Testis (tissue), 3 donors: ENCODE results near the gene ARF1. TPM values are rescaled to one million over a fixed set of nuclear protein-coding genes. Genes with fewer than 3 reads are reported as not detected.

ENCODE experiments used
- DNase-seq: peaks from one replicate; pipeline ENCODE4 v3.0.0-alpha.2; 2019
- H3K27ac ChIP-seq, 2 donors: fragments of 200-600 bp; sonication (generic); one replicate each; pipeline ENCODE4 v1.5.1; 2019
- H3K27me3 ChIP-seq: fragments of 200-600 bp; sonication (generic); one replicate; pipeline ENCODE4 v1.5.1; 2019
- H3K36me3 ChIP-seq: fragments of 200-600 bp; sonication (generic); one replicate; pipeline ENCODE4 v1.5.1; 2017; ENCODE audit warnings: low read depth; ENCODE audit errors: missing control alignments
- H3K4me1 ChIP-seq: fragments of 200-600 bp; sonication (generic); one replicate; pipeline ENCODE4 v1.5.1; 2019
- H3K4me3 ChIP-seq, 2 donors: fragments of 200-600 bp; sonication (generic); one replicate each; pipeline ENCODE4 v1.5.1; 2017 to 2019
- H3K9me3 ChIP-seq: fragments of 200-600 bp; sonication (generic); one replicate; pipeline ENCODE4 v1.5.1; 2017
- CTCF ChIP-seq, 3 experiments: fragments of 450-650 bp in 2 of 3; fragments of 200-600 bp in 1 of 3; sonication (generic) in 1 of 3; IDR thresholded peaks; one replicate each; pipeline ENCODE4 v1.5.1; 2016 to 2019; ENCODE audit warnings: antibody characterized with exemption in 3 of 3, mild to moderate bottlenecking in 2 of 3, moderate library complexity in 1 of 3
- POLR2A ChIP-seq: fragments of 450-650 bp; IDR thresholded peaks from one replicate; pipeline ENCODE4 v1.6.1; 2017; ENCODE audit warnings: antibody characterized with exemption, mild to moderate bottlenecking, moderate library complexity
- WGBS, 2 donors: methylation state at CpG; one replicate each; pipeline ENCODE4 v1.1.5; 2018; 5-methylcytosine and 5-hydroxymethylcytosine counted together
- intact Hi-C: fragments of 100-400 bp; cut with DNase I; formaldehyde crosslinking; loops from one replicate; pipeline ENCODE4 v1.15.1; 2023; ENCODE audit warnings: low total_unique reads
- polyA plus RNA-seq: library from polyadenylated mRNA; stranded (reverse); fragments of 350-450 nt; fragmentation: Illumina TruSeq; extraction: RNeasy Lipid Tissue Mini Kit (QIAGEN cat#74804); gene quantifications from one replicate; pipeline ENCODE4 v1.2.3, GENCODE V29; 2014; ENCODE audit warnings: low read depth, low replicate concordance; ENCODE audit not compliant: insufficient read depth
- total RNA-seq, 2 donors: library from RNA; depleted of rRNA; stranded (reverse); fragments of >200 nt; gene quantifications; one replicate each; pipeline ENCODE4 v1.2.3, GENCODE V29; 2016

The ARF1 gene
- total and polyA plus RNA-seq, 3 donors from 2014 or later, result 426 to 637 (median 488) TPM

GRCh38 chr1:228073061-228073856 lies 9.2 kb upstream of the ARF1 start:
- intact Hi-C loops, result no loop called here
- Histone ChIP-seq H3K27ac (no peak overlapping the region), H3K9me3 (no peaks in the 10 kb centered on the region), H3K4me3 (no peak overlapping the region), H3K4me1 (no peaks in the 10 kb centered on the region), H3K27me3 (no peaks in the 10 kb centered on the region), H3K36me3 (no peaks in the 10 kb centered on the region)
- no peak for DNase-seq
- WGBS, 2 donors, result 73 to 81% methylated on average over 20 to 23 of the region's 23 CpGs
- no peak for TF ChIP-seq POLR2A
- TF ChIP-seq CTCF (IDR thresholded peaks at IDR 0.05), result no peak

- no peaks in the 10 kb centered on the region for H3K4me1 ChIP-seq
- H3K27ac ChIP-seq, result no peak overlapping the region
- no peak for TF ChIP-seq CTCF (IDR thresholded peaks at IDR 0.05)
- no peak for TF ChIP-seq POLR2A
- H3K9me3 ChIP-seq, result no peaks in the 10 kb centered on the region
- no peaks in the 10 kb centered on the region for H3K27me3 ChIP-seq
- H3K36me3 ChIP-seq, result no peaks in the 10 kb centered on the region
- no peak overlapping the region for H3K4me3 ChIP-seq
- 49 to 63% methylated on average over 16 of the region's 16 CpGs for WGBS, 2 donors
- no peak for DNase-seq
- intact Hi-C loops, result no loop called here
Measured at GRCh38 chr1:228073857-228074545, 8.5 kb upstream of the ARF1 start.

- H3K27me3 ChIP-seq, result no peaks in the 10 kb centered on the region
- H3K4me3 ChIP-seq, result no peak overlapping the region
- no peaks in the 10 kb centered on the region for H3K4me1 ChIP-seq
- H3K27ac ChIP-seq, result no peak overlapping the region
- DNase-seq, result no peak
- TF ChIP-seq POLR2A, result no peak
- no peaks in the 10 kb centered on the region for H3K36me3 ChIP-seq
- WGBS, 2 donors, result 41 to 42% methylated on average over 14 to 18 of the region's 18 CpGs
- intact Hi-C loops, result no loop called here
- no peaks in the 10 kb centered on the region for H3K9me3 ChIP-seq
Measured at GRCh38 chr1:228074954-228075730, 7.4 kb upstream of the ARF1 start.

GRCh38 chr1:228075801-228076271 lies 6.7 kb upstream of the ARF1 start:
- intact Hi-C loops, result no loop called here
- no peak for TF ChIP-seq CTCF (IDR thresholded peaks at IDR 0.05)
- TF ChIP-seq POLR2A, result no peak
- DNase-seq, result no peak
- Histone ChIP-seq H3K4me3 (no peak overlapping the region), H3K27ac (no peak overlapping the region), H3K36me3 (no peaks in the 10 kb centered on the region), H3K9me3 (no peaks in the 10 kb centered on the region), H3K27me3 (no peaks in the 10 kb centered on the region), H3K4me1 (no peaks in the 10 kb centered on the region)
- 83 to 90% methylated on average over 7 to 9 of the region's 9 CpGs for WGBS, 2 donors
